A549 (cell line): Measurements from ENCODE around the gene STAB2.

Experiments used
- ZNF302 ChIP-seq: fragments of 250-450 bp; sonication (Bioruptor Pico); IDR thresholded peaks from 2 replicates; pipeline ENCODE4 v1.9.0; 2021; ENCODE audit warnings: inconsistent platforms, mild to moderate bottlenecking, moderate library complexity
- TF ChIP-seq, protein P1 (sequence below): IDR thresholded peaks from 2 replicates; pipeline ENCODE4 v1.6.1; 2012

DNA sequence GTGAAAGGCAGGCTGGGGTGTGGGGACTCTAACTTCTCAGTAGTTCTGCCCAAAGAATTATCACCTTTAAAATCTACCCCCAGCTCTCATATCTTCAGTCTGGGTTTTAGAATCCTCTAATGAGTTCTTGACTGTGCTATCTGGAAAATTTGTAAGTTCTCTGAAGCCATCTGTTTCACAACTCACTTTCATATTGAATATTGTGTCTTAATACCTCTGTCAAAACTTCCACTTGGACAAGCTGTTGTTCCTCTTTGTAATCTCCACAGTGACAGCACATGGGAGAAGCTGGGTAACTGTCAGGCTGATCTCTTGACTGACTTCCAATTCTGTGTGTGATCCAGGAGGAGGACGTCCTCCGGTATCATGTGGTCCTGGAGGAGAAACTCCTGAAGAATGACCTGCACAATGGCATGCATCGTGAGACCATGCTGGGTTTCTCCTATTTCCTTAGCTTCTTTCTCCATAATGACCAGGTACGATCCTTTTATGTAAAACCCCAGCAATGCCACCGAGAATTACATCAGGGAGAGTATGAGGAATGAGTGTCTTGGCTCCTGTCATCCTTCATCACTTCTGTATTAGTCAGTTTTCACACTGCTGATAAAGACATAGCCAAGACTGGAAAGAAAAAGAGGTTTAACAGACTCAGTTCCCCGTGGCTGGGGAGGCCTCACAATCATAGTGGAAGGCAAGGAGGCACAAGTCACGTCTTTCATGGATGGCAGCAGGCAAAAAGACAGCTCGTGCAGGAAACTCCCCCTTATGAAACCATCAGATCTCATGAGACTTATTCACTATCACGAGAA lies 111.9 kb downstream of the STAB2 start:
- TF ChIP-seq, protein P1, sequence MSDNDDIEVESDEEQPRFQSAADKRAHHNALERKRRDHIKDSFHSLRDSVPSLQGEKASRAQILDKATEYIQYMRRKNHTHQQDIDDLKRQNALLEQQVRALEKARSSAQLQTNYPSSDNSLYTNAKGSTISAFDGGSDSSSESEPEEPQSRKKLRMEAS: no peak
- no peak for TF ChIP-seq ZNF302
